Renal cortex interstitium (tissue), 11 donors: Measurements from ENCODE around the gene APBA3. TPM values are rescaled to one million over a fixed set of nuclear protein-coding genes. Genes with fewer than 3 reads are reported as not detected.

Experiments
- DNase-seq, 11 donors: peaks; one replicate each; pipeline ENCODE4 v3.0.0-alpha.2; 2013; ENCODE audit warnings: low read depth in 9 of 11, low spot score in 4 of 11; ENCODE audit errors: extremely low read depth in 1 of 11
- polyA plus RNA-seq, 3 donors: library from polyadenylated mRNA; unstranded; fragments of 120-200 nt; gene quantifications; one replicate each; pipeline ENCODE4 v1.2.1, GENCODE V29; 2013; ENCODE audit not compliant: insufficient read length in 3 of 3

The APBA3 gene
- polyA plus RNA-seq, 3 donors = 11.7 to 21.0 (median 18.5) TPM

DNA sequence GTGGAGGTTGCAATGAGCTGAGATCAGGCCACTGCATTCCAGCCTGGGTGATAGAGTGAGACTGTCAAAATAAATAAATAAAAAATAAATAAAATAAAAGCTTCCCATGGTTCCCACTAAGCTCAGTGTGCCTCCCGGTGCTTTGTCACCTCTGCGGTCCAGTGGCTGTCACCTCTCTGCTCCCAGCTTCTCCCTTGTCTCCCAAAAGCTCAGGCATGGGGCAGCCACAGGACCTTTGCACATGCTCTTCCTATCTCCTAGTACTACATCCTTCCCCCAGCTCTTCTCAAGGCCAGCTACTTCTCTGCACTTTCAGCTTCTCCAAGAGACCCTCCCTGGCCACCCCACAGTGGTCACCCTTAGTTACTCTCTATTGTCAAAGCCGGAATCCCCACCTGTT is 32.3 kb upstream of the APBA3 start:
- no peak for DNase-seq

DNA sequence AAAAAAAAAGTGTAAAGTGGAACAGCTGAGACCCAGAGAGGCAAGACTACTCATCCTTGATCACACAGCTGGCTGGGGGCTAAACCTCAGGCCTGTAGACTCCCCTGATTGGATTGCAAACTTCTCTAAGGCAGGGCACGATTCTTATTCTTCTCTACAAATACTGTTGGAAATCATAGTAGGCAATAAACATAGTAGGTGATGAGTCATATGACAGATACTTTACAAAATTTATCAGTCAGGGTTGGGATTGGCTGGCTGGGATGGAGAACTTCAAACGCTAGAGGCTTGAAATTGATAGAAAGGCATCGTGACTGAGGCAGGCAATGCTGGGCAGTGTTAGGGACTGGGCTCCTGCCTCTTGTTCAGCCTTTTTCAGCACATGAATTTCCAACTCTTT is 30.6 kb upstream of the APBA3 start:
- DNase-seq = no peak

DNA sequence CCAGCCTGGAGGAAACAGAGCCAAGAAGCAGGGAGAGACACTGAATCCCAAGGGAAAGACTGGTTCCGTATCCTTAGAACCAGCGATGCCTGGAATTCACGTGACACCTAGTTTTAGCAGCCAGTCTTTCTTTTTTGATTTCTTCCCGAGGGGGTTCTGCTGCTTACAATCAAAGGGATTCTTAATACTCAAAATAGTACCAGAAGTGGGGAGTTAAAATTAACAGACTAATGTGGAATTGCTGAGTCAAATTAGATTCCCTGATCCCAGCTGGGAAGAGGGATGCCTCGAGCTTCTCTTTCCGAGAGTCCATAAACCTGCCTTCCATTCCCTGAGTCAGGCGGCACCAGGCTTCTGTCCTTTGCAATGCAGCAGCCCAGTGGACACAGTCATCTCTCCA is 29.4 kb upstream of the APBA3 start:
- DNase-seq = no peak

- DNase-seq = no peak
These were observed 28.8 kb upstream of the APBA3 start for GRCh38 chr19:3790209-3790734.

- no peak for DNase-seq
These were observed 27.7 kb upstream of the APBA3 start for GRCh38 chr19:3788996-3789778.

- DNase-seq = no peak
These were observed 24.7 kb upstream of the APBA3 start, which contains the start of gene MATK for GRCh38 chr19:3785938-3786824. TSS of gene MATK (minus strand) at chr19:3786381. CDS start at chr19:3785135, 1,246 bp downstream.

GRCh38 chr19:3785451-3785937 is 24.0 kb upstream of the APBA3 start:
- DNase-seq = no peak

- DNase-seq = no peak
These were observed 23.3 kb upstream of the APBA3 start for GRCh38 chr19:3784607-3785450.

DNA sequence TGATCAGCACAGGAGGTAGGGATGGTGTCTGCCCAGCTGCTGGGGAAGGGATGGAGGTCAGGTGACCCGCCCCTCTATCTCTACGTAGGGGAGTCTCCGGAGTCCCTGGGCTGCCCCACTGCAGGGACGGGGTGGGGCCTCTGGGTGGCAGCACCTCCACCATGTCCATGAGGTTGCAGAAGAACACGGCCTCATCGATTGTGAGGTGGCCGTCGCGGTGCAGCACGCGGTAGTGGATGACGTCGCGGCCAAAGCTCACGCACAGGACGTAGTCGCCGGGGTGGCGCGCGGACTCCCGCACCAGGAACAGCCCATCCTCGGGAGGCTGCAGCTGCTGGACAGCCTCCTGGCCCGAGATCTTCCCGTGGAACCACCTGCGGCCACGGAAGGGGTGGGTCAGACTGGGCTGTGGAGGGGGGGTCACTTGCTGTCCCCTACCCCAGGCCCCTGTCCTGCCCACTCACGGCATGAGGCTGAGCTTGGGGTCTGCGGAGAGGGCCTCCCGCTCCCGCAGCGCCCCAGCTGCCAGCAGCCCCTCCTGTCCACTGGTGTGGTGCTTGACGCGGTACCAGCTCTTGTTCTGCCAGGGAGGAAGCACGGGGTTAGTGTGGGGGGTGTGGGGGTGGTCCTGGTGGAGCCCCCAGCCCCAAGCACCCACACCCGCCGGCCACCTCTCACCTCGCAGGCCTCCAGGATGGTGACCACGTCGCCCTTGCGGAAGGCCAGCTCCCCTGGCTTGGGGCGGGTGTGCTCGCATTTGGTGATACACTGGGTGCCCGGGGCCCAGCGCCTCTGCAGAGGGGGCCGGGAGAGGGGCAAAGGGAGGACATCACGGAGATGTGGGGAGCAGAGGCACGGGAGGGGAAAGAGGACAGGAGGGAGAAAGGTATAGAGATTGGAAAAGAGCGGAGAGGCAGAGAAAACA is 22.4 kb upstream of the APBA3 start:
- DNase-seq = no peak

- no peak for DNase-seq
These were observed 21.4 kb upstream of the APBA3 start for GRCh38 chr19:3782903-3783302.

DNA sequence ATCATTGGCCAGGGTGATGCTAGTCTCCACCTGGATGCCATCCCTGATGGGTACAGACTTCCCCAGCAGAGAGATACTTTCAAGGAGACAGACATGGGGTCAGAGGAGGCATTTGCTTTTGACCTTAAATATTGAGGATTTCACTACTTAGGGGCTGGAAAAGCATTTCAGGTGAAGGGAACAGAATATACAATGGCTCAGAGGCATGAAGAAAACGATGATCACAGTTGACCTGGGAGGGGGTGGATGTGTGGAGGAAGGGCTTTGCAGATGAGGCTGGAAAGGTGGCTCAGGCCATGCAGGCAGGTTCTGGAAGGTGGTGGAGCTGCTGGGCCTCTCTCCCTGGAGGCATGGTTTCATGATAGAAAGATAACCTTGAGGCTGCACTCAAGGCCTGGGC is 20.8 kb upstream of the APBA3 start:
- no peak for DNase-seq

GRCh38 chr19:3781603-3782002 is 20.1 kb upstream of the APBA3 start:
- no peak for DNase-seq

- DNase-seq = no peak
These were observed 19.4 kb upstream of the APBA3 start for GRCh38 chr19:3780786-3781304.

DNA sequence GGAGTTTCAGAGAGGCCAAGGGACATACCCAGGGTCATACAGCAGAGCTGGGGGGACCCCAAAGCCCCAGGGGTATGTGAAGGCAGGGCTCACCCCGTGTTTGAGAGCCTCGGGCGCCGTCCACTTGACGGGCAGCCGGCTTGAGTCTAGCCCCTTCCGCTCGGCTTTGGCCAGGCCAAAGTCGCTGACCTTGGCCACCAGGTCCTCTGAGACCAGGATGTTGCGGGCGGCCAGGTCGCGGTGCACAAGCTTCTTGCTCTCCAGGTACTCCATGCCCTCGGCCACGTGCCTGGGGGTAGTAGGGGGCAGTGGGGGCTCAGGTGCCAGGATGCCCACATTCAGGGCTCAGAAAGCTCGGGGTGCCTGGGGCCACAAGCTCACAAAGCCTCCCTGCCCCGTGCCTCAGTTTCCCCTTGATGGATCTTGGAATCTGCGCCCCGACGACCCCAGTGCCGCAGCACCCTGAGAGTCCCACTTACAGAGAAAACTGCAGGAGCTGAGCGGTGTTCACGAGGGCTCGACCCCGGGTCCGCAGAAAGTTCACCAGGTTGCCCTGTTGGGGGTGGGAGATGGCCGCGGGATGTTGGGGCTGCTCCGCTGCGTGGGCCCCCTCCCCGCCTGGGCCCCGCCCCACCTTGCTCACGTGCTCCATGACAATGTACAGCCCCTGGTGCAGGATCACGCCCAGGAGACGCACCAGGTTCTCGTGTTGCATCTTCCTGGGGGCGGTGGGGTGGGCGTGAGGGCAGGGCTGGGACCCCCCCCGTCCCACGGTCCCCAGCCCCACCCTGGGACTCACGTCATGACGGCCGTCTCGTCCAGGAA is 17.6 kb upstream of the APBA3 start:
- no peak for DNase-seq

- DNase-seq = no peak
These were observed 16.8 kb upstream of the APBA3 start for GRCh38 chr19:3778104-3778867.

DNA sequence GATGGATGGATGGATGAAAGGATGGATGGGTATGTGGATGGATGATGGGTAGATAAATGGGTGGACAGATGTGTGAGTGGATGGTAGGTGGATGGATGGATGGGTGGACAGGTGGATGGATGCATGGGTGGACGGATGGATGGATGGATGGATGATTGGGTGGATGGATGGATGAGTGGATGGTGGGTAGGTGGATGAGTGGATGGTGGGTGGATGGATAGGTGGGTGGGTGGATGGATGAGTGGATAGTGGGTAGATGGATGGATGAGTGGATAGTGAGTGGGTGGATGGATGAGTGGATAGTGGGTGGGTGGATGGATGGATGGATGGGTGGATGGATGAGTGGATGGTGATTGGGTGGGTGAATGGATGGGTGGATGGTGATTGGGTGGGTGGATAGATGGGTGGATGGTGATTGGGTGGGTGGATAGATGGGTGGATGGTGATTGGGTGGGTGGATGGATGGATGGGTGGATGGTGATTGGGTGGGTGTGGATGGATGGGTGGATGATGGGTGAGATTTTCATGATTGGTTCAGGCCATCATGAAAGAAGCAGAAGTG is 15.1 kb upstream of the APBA3 start:
- no peak for DNase-seq
